ENCODE data around the gene SPIN1.

DNA sequence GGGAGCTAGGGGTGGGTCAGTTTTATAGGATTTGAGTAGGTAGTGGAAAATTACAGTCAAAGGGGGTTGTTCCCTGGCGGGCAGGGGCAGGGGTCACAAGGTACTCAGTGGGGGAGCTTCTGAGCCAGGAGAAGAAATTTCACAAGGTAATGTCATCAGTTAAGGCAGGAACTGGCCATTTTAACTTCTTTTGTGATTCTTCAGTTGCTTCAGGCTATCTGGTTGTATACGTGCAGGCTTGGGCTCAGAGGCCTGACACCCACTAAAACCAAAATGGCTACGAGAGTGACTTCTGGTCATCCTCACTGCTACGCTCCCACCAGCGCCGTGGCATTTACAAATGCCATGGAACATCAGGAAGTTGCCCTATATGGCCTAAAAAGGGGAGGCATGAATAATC, 126.0 kb downstream of the SPIN1 start:
- no peak for TF ChIP-seq HDAC2 (IDR thresholded peaks at IDR 0.05; ENCODE audit: borderline replicate concordance in 1 of 2, low read depth in 2 of 2, low read length in 2 of 2)
- TF ChIP-seq SUZ12 (IDR thresholded peaks at IDR 0.05; ENCODE audit: low read length): no peak
- no peak for TF ChIP-seq SIN3A (conservative IDR thresholded peaks at IDR 0.05 in 1 of 2, IDR thresholded peaks at IDR 0.05 in 1 of 2; ENCODE audit: low read depth in 1 of 2, low read length in 2 of 2)
- TF ChIP-seq, protein P1, sequence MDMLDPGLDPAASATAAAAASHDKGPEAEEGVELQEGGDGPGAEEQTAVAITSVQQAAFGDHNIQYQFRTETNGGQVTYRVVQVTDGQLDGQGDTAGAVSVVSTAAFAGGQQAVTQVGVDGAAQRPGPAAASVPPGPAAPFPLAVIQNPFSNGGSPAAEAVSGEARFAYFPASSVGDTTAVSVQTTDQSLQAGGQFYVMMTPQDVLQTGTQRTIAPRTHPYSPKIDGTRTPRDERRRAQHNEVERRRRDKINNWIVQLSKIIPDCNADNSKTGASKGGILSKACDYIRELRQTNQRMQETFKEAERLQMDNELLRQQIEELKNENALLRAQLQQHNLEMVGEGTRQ (IDR thresholded peaks at IDR 0.05; ENCODE audit: low read length): no peak
- no peak for TF ChIP-seq SP1 (IDR thresholded peaks at IDR 0.05; ENCODE audit: low read depth, low read length)
- TF ChIP-seq TEAD4 (IDR thresholded peaks at IDR 0.05; ENCODE audit: low read depth, low read length): no peak
